ENCODE results near the gene GPR35.

- TF ChIP-seq CTCF (IDR thresholded peaks at IDR 0.05; ENCODE audit: low read depth, low read length) = no peak
- TF ChIP-seq EZH2phosphoT487 (IDR thresholded peaks at IDR 0.05; ENCODE audit: low read depth) = no peak
These were observed 24.1 kb downstream of the GPR35 start for GRCh38 chr2:240649331-240649730.

All from OCI-LY3 (cell line).